HUES64 (cell line): ENCODE measurements around the gene BST2.

ENCODE experiments used
- H3K27ac ChIP-seq: 2 replicates; pipeline ENCODE4 v1.7.0; 2013; ENCODE audit warnings: low read depth, low read length, inconsistent platforms
- H3K27me3 ChIP-seq: 2 replicates; pipeline ENCODE4 v1.6.1; 2013; ENCODE audit warnings: mild to moderate bottlenecking, low read length; ENCODE audit not compliant: insufficient read depth
- H3K36me3 ChIP-seq: 2 replicates; pipeline ENCODE4 v1.6.1; 2013; ENCODE audit warnings: mild to moderate bottlenecking, low read length; ENCODE audit not compliant: insufficient read depth
- H3K4me1 ChIP-seq: 2 replicates; pipeline ENCODE4 v1.6.1; 2013; ENCODE audit warnings: mild to moderate bottlenecking, low read length, moderate library complexity; ENCODE audit not compliant: insufficient read depth
- H3K4me3 ChIP-seq: 2 replicates; pipeline ENCODE4 v1.5.1; 2013; ENCODE audit warnings: mild to moderate bottlenecking, low read length, moderate library complexity
- H3K9ac ChIP-seq: 2 replicates; pipeline ENCODE4 v1.6.1; 2013; ENCODE audit warnings: mild to moderate bottlenecking, low read depth, low read length
- H3K9me3 ChIP-seq: 2 replicates; pipeline ENCODE4 v1.6.1; 2013; ENCODE audit warnings: low read depth, low read length; ENCODE audit not compliant: insufficient read depth
- WGBS: fragments of 150-250, 120-280 bp; methylation state at CpG from one replicate; pipeline ENCODE4 v1.1.7; 2013; ENCODE audit warnings: missing lambda C conversion rate; 5-methylcytosine and 5-hydroxymethylcytosine counted together

BST2 gene

DNA sequence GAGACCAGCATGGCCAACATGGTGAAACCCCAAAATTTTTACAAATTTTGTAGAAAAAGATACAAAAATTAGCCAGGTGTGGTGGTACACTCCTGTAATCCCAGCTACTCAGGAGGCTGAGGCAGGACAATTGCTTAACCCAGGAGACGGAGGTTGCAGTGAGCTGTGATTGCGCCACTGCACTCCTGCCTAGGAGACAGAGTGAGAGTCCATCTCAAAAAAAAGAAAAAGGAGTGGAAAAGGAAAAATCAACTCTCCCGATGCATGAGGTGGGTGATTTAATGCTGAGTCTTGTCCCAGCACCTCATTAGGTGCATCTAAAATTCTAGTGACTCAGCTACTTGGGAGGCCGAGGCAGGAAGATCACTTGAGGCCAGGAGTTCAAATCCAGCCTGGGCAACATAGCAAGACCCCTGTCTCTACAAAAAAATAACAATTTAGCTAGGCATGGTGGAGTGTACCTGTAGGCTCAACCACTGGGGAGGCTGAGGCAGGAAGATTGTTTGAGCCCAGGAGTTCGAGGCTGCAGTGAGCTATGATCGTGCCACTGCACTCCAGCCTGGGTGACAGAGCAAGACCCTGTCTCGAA is 48.3 kb downstream of the BST2 start:
- H3K9me3 ChIP-seq: no peaks in the 10 kb centered on the region
- H3K4me1 ChIP-seq: no peaks in the 10 kb centered on the region
- 92% methylated on average over 7 of the region's 7 CpGs for WGBS
- no peak overlapping the region for H3K27ac ChIP-seq
- no peaks in the 10 kb centered on the region for H3K36me3 ChIP-seq
- H3K4me3 ChIP-seq: no peak overlapping the region
- no peak overlapping the region for H3K9ac ChIP-seq
- no peaks in the 10 kb centered on the region for H3K27me3 ChIP-seq

DNA sequence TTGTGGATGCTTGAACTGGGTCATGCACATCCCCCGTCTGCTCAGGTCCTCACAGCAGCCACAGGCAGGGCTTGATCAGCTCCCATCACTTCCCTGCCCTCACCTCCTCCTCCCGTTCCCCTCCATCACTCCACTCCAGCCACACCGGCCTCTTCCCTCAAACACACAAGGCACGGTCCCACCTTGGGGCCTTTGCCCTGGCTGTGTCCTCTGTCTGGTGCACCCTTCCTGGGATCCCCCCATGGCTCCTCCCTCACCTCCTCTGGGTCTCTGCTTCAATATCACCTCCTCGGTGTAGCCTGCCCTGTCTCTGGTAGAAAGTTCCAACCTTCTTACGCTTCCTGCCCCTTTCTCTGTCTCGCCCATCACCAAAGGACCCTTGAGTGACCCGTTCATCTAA is 52.0 kb downstream of the BST2 start:
- Histone ChIP-seq H3K4me1 (no peaks in the 10 kb centered on the region), H3K27me3 (no peaks in the 10 kb centered on the region), H3K9ac (no peak overlapping the region), H3K36me3 (no peaks in the 10 kb centered on the region), H3K9me3 (no peaks in the 10 kb centered on the region), H3K4me3 (no peak overlapping the region), H3K27ac (no peak overlapping the region)
- 89% methylated on average over 8 of the region's 8 CpGs for WGBS
